HepG2 (cell line): ENCODE results near the gene TTC23. TPM values are rescaled to one million over a fixed set of nuclear protein-coding genes. Genes with fewer than 3 reads are reported as not detected.

ENCODE experiments used
- ATAC-seq: fragments of 200-7000 bp; cut with Tn5 transposase; 3 replicates; pipeline ENCODE4 v1.9.1; 2020; ENCODE audit warnings: mild to moderate bottlenecking, moderate library complexity
- BruUV-seq: library from RNA; stranded (reverse); fragments of 400-500 nt; replicated peaks from 2 replicates; lab custom pipeline; 2021; lab: Mats Ljungman, UMichigan
- CTCF ChIA-PET: fragments of 300-600 bp; formaldehyde crosslinking; extraction: SDS; loops from one replicate; lab custom pipeline; 2021; ENCODE audit warnings: low total read pairs, inconsistent platforms, low intra/inter-chr PET ratio; lab: Yijun Ruan, JAX
- POLR2A ChIA-PET: fragments of 350-600 bp; sonication (Branson Sonifier 250); formaldehyde crosslinking; loops from one replicate; lab custom pipeline; 2020; ENCODE audit warnings: antibody characterized with exemption, inconsistent platforms; lab: Yijun Ruan, JAX
- DNase-seq: peaks from one replicate; pipeline ENCODE4 v3.0.0-alpha.2; 2015; ENCODE audit warnings: low spot score
- FAIRE-seq: peaks from 3 replicates; lab custom pipeline; 2011; peaks lifted over from hg19 to GRCh38; lab: Jason Lieb, UNC
- H2AFZ ChIP-seq: one replicate; pipeline ENCODE4 v1.6.1; 2011; ENCODE audit warnings: low read length, inconsistent platforms
- H3K27ac ChIP-seq: fragments of 300-600 bp; 3 replicates; pipeline ENCODE4 v1.8.0; 2011; ENCODE audit warnings: mixed run types, mild to moderate bottlenecking, mixed read lengths, low read length, inconsistent platforms; ENCODE audit not compliant: insufficient read depth; ENCODE audit errors: extremely low read length
- H3K27me3 ChIP-seq, 2 experiments: fragments of 200-600 bp in 1 of 2; 2 replicates in 1 of 2; 3 replicates in 1 of 2; pipeline versions ENCODE4 v1.6.0 to v1.8.0; 2011; ENCODE audit warnings: low read length in 2 of 2, mild to moderate bottlenecking in 2 of 2, moderate library complexity in 2 of 2, inconsistent platforms in 1 of 2; ENCODE audit not compliant: insufficient read depth in 2 of 2, control insufficient read depth in 1 of 2
- H3K36me3 ChIP-seq, 2 experiments: fragments of 200-600 bp in 1 of 2; replicated peaks in 1 of 2; 2 replicates in 1 of 2; 3 replicates in 1 of 2; pipeline versions ENCODE4 v1.5.1 to v1.8.0; 2011; ENCODE audit warnings: low read length in 2 of 2, inconsistent platforms in 1 of 2; ENCODE audit not compliant: insufficient read depth in 2 of 2, control insufficient read depth in 1 of 2
- H3K4me1 ChIP-seq: 2 replicates; pipeline ENCODE4 v1.5.1; 2012; ENCODE audit warnings: low read length, inconsistent platforms; ENCODE audit not compliant: insufficient read depth
- H3K4me2 ChIP-seq: 2 replicates; pipeline ENCODE4 v1.6.0; 2011; ENCODE audit warnings: low read depth, low read length, inconsistent platforms
- H3K4me3 ChIP-seq, 3 experiments: fragments of 200-600 bp in 1 of 3; sonication (generic), shearing (Covaris generic) in 1 of 3; replicated peaks in 1 of 3; 2 replicates each; pipeline ENCODE4 v1.5.1; 2011 to 2016; ENCODE audit warnings: low read length in 3 of 3, inconsistent platforms in 2 of 3, low read depth in 2 of 3, mild to moderate bottlenecking in 2 of 3, control low read depth in 1 of 3, mixed read lengths in 1 of 3; ENCODE audit not compliant: insufficient read depth in 1 of 3
- H3K79me2 ChIP-seq: one replicate; pipeline ENCODE4 v1.6.1; 2011; ENCODE audit warnings: low read length, inconsistent platforms; ENCODE audit not compliant: insufficient read depth
- H3K9ac ChIP-seq: 2 replicates; pipeline ENCODE4 v1.6.0; 2011; ENCODE audit warnings: mild to moderate bottlenecking, low read depth, low read length, inconsistent platforms; ENCODE audit not compliant: insufficient read depth
- H3K9me3 ChIP-seq: 2 replicates; pipeline ENCODE4 v1.5.1; 2012; ENCODE audit warnings: mild to moderate bottlenecking, low read length
- H4K20me1 ChIP-seq: 2 replicates; pipeline ENCODE4 v1.6.0; 2011; ENCODE audit warnings: inconsistent platforms, mild to moderate bottlenecking, low read length, moderate library complexity; ENCODE audit not compliant: insufficient read depth
- MEIS1 ChIP-seq: sonication (generic); formaldehyde crosslinking; IDR thresholded peaks from 2 replicates; pipeline ENCODE4 v1.9.0; 2021; ENCODE audit warnings: mild to moderate bottlenecking, missing genetic modification reagents, moderate library complexity, borderline replicate concordance
- MXD1 ChIP-seq: sonication (generic); formaldehyde crosslinking; IDR thresholded peaks from 2 replicates; pipeline ENCODE4 v1.4.0; 2020; ENCODE audit warnings: mild to moderate bottlenecking, missing genetic modification reagents
- SOX13 ChIP-seq, 3 experiments: fragments of 450-650 bp in 1 of 3; sonication (generic) in 1 of 3; formaldehyde crosslinking in 1 of 3; IDR thresholded peaks in 2 of 3; conservative IDR thresholded peaks in 1 of 3; 2 replicates each; pipeline versions ENCODE4 v1.5.0 to v1.6.1; 2016 to 2020; ENCODE audit warnings: antibody characterized with exemption in 1 of 3, mild to moderate bottlenecking in 1 of 3, missing compliant biosample characterization in 1 of 3, missing genetic modification reagents in 1 of 3, moderate library complexity in 1 of 3
- ZFP41 ChIP-seq: sonication (generic); formaldehyde crosslinking; IDR thresholded peaks from 2 replicates; pipeline ENCODE4 v1.4.0; 2020; ENCODE audit warnings: mild to moderate bottlenecking, missing genetic modification reagents, borderline replicate concordance
- ZMYM4 ChIP-seq: sonication (generic); formaldehyde crosslinking; IDR thresholded peaks from 2 replicates; pipeline ENCODE4 v1.8.1; 2023; ENCODE audit warnings: mild to moderate bottlenecking, missing genetic modification reagents
- ZNF292 ChIP-seq: sonication (generic); formaldehyde crosslinking; IDR thresholded peaks from 2 replicates; pipeline ENCODE4 v1.8.1; 2022; ENCODE audit warnings: mild to moderate bottlenecking, low read depth, missing genetic modification reagents, borderline replicate concordance
- ZNF333 ChIP-seq: sonication (generic); formaldehyde crosslinking; IDR thresholded peaks from 2 replicates; pipeline ENCODE4 v1.4.0; 2020; ENCODE audit warnings: mild to moderate bottlenecking, missing genetic modification reagents, borderline replicate concordance
- ZNF598 ChIP-seq: sonication (generic); formaldehyde crosslinking; IDR thresholded peaks from 2 replicates; pipeline ENCODE4 v1.5.1; 2020; ENCODE audit warnings: mild to moderate bottlenecking, missing genetic modification reagents, borderline replicate concordance
- ZNF879 ChIP-seq: sonication (generic); formaldehyde crosslinking; IDR thresholded peaks from 2 replicates; pipeline ENCODE4 v1.8.1; 2023; ENCODE audit warnings: missing genetic modification reagents
- in situ Hi-C: cut with HindIII; loops from 2 replicates; pipeline ENCODE4 v1.10.0; 2017; ENCODE audit warnings: low pct_unique_long_range_greater_than_20kb; ENCODE audit not compliant: extremely low pct_ligation_motif_present
- intact Hi-C: fragments of 100-400 bp; cut with micrococcal nuclease; formaldehyde crosslinking; loops from one replicate; pipeline ENCODE4 v1.10.0; 2022; ENCODE audit not compliant: unreplicated experiment
- polyA plus RNA-seq, 8 experiments: library from polyadenylated mRNA; depleted of rRNA in 3 of 8; stranded (reverse) in 7 of 8; unstranded in 1 of 8; fragments of >200 nt; fragmentation: Illumina TruSeq in 4 of 8; extraction: Trizol in 4 of 8; gene quantifications; 2 replicates each; pipeline versions ENCODE4 v1.2.1 to v1.2.3, GENCODE V29; 2011 to 2016; ENCODE audit warnings: low read depth in 4 of 8, missing spikeins in 1 of 8, mixed read lengths in 1 of 8; ENCODE audit not compliant: insufficient read depth in 1 of 8
- total RNA-seq, 5 experiments: library from RNA; depleted of rRNA; stranded (reverse); fragments of >200 nt; fragmentation: Illumina TruSeq; extraction: Trizol; gene quantifications; 2 replicates each; pipeline ENCODE4 v1.2.3, GENCODE V29; 2016; ENCODE audit warnings: low read depth in 1 of 5

TTC23 gene
- total and polyA plus RNA-seq, 2 of the 13 experiments (the other 11 are each of a cell fraction or from before 2014, with no cell fraction given) = 1.6 to 11.7 TPM

DNA sequence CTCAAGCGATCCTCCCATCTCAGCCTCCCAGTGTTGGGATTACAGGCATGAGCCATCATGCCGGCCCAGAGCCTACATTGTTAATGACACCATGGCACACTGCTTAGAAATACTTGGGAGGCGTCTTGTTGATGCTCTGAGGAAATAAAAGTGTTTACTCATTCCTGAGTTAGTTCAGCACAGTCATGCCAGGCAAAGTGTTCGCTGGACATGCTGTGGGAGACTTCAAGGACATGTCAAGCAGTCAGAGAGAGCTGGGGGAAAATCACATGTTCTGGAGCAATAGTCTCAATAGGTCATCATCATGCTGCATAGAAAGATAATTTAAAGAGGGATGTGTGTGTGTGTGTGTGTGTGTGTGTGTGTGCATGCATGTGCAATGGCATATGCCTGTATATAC is 37.5 kb downstream of the TTC23 start (continued):
- no peak for TF ChIP-seq MXD1 (CRISPR knock-in tag)

- TF ChIP-seq ZNF598 (CRISPR knock-in tag) (no peak), ZNF333 (CRISPR knock-in tag) (no peak), ZNF292 (CRISPR knock-in tag) (no peak), SOX13 (IDR thresholded peaks at IDR 0.05) (no peak), SOX13 (CRISPR knock-in tag; conservative IDR thresholded peaks at IDR 0.05 in 1 of 2, IDR thresholded peaks at IDR 0.05 in 1 of 2) (no peak), ZMYM4 (CRISPR knock-in tag) (no peak), MEIS1 (CRISPR knock-in tag) (no peak), ZNF879 (CRISPR knock-in tag) (no peak), ZFP41 (CRISPR knock-in tag) (no peak)
- H3K4me2 ChIP-seq = no peak overlapping the region
- in situ Hi-C loops (loop anchor here (5.0 kb wide), 1 partner anchor 108 kb away; no protein-coding TSS in a partner anchor), intact Hi-C loops (no loop called here)
- no peaks in the 10 kb centered on the region for H3K9me3 ChIP-seq
- H3K36me3 ChIP-seq = 0 out of 5 replicates have a peak, but pooled peaks cover 0 to 7% of the 10 kb centered on the region in 2 experiments
- ChIA-PET POLR2A (no interaction called here), CTCF (interaction anchor here (1.1 kb wide), 1 partner anchor 110 kb away, joined by 4 read pairs; no protein-coding TSS in a partner anchor)
- H2AFZ ChIP-seq = no peak overlapping the region
- H3K27ac ChIP-seq = no peak overlapping the region
- DNase-seq (no peak), ATAC-seq (no peak), FAIRE-seq (no peak)
- H3K27me3 ChIP-seq = no peaks in the 10 kb centered on the region
- no peaks in the 10 kb centered on the region for H3K4me1 ChIP-seq
- H3K79me2 ChIP-seq = no peaks in the 10 kb centered on the region
- no peaks in the 10 kb centered on the region for H4K20me1 ChIP-seq
- no TSS peak for BruUV-seq
- H3K9ac ChIP-seq = no peak overlapping the region
- no peak overlapping the region for H3K4me3 ChIP-seq
Observed at GRCh38 chr15:99210334-99210733, 39.0 kb downstream of the TTC23 start.
